NCI-H526 (cell line): ENCODE results near the gene GPR15LG.
A peak's percentile ranks its signal among the peaks of the same experiment; 100 is the strongest.

Source experiments
- DNase-seq, 2 experiments: peaks; one replicate each; lab custom pipeline; 2025; lab: John Stamatoyannopoulos, UW

Gene GPR15LG

DNA sequence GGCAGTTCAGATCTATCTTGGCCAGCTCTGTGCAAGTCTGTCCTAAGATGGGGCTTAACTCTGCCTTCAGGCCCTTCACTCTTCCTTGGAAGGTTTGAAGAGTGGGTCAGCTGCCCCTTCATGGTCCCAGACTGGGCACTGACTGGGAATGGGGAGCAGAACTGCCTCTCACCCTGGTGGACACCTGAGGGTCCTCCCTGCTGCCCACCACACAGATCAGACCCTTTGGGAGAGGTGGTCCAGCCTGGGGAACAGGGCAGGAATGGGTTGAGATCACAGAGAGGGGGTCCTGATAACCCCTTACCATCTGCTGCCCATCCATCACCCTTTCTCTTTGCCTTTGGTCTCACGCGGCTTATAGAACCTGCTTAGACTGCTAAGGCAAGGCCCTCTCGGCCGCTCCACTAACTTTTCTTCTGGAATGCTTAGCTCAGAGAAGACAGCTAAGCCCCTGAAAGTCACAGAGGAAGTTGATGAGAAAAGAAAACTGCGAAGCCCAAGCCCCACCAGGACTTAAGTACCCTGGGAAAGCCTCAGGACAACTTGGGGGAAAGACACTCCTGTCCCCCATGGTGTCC is 20.3 kb downstream of the GPR15LG start:
- DNase-seq: no peak

GRCh38 chr10:84194424-84195043 is 20.9 kb downstream of the GPR15LG start, which contains the start of gene CDHR1:
TSS of gene CDHR1 (plus strand) at chr10:84194537. CDS start at chr10:84194761, 224 bp downstream.
- peak in 1 of 2 experiments; percentile 30 for DNase-seq

DNA sequence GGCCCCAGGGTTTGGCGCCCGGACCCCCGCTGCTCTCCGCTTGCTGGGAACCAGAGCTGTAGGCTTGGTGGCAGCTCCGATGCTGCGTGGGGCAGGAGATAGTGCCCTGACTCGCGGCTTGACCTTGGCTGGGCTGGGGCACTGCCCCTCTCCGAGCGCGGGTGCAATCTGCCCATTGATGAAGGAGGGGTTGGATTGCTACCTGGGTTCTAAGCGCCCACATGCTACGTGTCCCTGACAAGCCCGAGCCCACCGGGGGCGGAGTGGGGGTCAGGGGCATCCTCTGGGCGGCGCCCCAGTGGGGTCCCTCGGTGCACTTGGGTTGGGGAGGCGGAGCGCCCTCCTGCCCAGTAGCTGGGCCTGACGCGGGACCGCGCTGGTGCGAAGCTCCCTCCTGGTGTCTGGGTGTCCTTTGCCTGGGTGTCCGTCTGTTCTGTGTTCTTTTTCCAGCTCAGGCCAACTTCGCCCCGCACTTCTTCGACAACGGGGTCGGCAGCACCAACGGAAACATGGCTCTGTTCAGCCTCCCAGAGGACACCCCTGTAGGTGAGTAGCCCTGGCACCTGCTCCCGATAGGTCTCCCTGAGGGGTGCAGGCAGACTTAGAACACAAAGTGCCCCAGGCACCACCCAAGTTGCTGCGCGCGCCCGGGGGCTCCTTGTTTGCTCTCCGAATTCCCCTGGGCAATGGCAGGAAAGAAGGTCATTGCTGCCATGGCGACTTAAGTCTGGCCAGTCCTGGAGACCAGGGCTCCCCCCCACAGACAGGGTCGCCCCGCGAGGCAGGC is 21.6 kb downstream of the GPR15LG start:
- DNase-seq: no peak

- DNase-seq: peak; percentile 38 to 42
Observed at GRCh38 chr10:84196083-84196482, 22.5 kb downstream of the GPR15LG start.

GRCh38 chr10:84196941-84197340 is 23.3 kb downstream of the GPR15LG start:
- no peak for DNase-seq

GRCh38 chr10:84197643-84198042 is 24.0 kb downstream of the GPR15LG start:
- DNase-seq: no peak

GRCh38 chr10:84198206-84198915 is 24.8 kb downstream of the GPR15LG start:
- no peak for DNase-seq

DNA sequence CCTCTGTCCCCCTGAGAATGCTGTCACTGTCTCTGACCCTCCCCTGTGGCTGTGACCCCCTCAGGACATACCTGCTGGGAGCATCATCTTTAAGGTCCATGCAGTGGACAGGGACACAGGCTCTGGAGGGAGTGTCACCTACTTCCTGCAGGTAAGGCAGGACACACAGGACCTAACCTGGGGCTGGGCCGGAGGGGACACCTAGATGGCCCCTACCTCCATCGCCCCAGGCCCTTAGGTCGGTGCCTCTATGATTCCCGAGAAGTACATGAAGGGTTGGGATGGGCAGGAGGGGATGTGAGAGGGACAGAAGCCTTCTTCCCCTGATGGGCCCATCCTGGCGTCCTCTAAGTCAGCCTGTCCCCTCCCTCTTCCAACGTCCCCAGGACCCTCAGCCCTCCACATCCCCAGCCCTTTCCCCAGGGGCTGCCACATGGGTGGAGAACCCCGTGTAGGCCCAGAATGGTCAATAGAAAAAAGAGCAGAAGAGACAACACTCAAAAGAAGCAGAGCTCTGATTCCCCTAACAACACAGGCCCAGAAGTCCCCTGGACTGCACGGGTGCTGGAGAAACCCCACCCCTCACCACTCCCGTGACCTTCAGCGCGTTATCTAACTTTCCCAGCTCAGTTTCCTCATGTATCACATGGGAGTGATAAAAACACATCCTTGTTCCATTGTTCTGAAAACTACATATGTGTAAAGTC is 27.1 kb downstream of the GPR15LG start:
- no peak for DNase-seq

DNA sequence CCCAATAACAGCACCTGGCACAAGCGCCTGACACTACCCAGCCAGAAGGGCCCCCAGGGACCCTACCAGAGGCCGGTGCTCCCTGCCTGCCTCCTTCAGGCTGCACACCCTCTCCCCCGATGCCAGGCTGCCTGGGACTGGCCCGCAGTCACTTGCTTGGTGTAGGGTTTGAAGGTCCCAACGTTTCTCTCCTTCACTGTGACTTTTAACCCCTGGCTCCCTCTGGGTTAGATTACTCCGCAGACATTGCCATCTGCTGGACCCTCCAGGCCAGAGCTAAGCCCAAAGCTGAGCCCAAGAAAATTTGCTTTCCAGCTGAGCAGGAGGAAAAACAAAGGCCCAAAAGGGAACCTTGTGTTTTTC is 27.6 kb downstream of the GPR15LG start:
- no peak for DNase-seq

DNA sequence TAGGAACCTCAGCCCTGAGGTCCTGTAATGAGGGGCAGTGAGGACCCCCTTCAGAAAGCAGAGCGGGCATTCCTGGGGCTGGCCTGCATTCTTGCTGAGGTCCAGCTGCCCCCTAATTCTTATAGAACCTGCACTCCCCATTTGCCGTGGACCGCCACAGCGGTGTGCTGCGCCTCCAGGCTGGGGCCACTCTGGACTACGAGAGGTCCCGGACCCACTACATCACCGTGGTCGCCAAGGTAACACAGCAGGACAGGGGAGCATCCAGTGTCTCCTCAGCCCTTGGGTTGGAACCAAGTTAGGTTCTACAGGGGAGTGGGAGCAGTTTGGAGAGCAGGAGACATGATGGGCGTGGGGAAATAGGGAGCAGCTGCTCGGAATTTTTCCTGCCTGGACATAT is 28.1 kb downstream of the GPR15LG start:
- DNase-seq: no peak

DNA sequence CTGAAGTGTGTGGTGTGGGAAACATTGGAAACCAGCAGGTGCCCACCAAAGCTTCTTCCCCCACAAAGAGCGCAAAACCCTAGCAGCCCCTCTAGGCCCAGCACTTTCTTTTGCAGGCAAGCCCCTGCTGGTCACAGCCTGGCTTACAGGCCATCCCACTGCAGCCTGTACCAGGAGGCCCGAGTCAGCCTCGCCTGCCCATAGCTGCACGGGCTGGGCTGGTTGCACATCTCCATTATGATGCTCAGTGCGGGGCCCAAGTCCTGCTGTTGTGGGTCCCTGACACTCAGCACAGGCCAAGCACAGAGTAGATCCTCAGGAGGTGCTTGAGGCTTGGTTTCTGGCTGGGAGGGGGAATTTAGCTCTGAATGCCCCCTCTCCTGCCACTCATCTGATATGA is 28.7 kb downstream of the GPR15LG start:
- DNase-seq: no peak

GRCh38 chr10:84204122-84204521 is 30.5 kb downstream of the GPR15LG start:
- DNase-seq: peak in 1 of 2 experiments; percentile 6

- DNase-seq: no peak
Observed at GRCh38 chr10:84204610-84205009, 31.0 kb downstream of the GPR15LG start.

DNA sequence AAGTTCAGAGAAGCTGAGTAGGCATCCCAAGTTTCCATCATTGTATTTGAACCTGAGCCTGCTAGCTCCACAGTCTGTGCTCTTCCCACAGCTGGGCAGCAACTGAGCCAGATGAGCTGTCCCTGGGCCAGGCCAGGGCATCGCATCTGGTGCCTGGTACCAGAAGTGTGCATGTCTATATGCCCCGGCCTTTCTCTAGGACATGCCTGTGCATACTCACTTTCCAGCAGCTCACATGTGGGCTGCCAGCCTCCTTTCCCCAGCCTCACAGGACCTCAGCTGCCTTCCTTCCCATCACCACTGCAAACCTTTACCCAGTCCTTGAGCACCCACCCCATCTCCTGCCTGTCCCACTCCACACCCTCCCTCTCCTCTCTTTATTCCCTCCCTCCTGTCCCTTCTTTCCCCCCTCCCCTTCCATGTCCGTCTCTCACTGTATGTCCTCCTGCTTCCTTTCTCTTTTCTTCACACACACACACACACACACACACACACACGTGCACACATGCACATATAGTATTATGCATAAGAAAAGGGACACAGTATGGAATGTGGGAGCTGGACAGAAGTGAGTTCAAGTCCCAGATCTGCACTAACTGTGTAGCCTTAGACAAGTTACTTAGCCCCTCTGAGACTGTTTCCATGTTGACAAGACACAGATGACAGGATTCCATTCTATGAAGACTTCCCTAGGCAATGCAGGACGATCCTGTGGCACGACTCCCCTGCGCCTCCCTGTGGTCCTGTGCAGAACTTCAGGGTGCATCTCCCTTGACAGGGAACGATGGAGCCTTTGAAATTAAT is 31.6 kb downstream of the GPR15LG start:
- peak; percentile 12 to 57 for DNase-seq

DNA sequence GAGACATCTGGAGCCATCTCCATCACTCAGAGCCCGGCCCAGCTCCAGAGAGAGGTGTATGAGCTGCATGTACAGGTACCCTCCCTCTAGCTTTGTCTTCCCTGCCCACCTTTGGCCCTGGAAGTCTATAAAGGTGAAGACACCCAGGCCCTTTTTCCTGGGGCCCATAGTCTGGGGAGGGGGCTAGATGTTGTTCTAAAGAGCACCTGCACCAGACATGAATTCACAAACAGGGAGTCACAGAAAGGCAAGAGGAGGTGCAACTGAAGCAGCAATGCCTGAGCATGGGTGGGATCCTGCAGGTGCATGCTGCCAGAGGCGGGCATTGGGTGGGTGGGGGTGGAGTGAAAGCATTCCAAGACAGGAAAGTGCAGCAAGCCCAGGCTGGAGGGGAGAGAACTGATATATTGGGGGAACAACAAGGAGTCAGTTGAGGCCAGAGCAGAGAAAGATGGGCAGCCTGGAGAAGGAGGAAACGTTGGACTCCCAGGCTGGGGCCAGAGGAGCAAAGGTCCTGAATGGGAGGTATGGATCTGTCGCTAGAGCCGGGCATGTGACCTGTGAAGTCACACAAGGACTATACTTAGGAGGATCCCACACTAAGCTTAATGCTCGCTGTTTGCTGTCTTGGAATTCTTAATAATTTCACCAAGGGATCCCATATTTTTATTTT is 32.4 kb downstream of the GPR15LG start:
- no peak for DNase-seq

GRCh38 chr10:84208023-84208422 is 34.4 kb downstream of the GPR15LG start:
- no peak for DNase-seq

- no peak for DNase-seq
Observed at GRCh38 chr10:84211566-84211965, 38.0 kb downstream of the GPR15LG start.

DNA sequence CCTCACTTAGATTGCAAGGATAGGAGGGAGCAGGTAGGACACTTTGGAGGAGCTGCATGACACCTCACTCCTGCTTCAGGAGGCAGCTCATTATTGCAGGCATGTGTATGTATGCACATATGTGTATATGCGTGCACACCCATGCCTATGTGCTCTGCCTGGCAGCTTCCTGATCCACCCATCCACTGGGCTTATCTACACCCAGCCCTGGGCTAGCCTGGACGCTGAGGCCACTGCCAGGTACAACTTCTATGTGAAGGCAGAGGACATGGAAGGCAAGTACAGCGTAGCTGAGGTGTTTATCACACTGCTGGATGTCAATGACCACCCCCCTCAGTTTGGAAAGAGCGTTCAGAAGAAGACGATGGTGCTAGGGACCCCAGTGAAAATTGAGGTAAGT is 38.4 kb downstream of the GPR15LG start:
- DNase-seq: no peak

DNA sequence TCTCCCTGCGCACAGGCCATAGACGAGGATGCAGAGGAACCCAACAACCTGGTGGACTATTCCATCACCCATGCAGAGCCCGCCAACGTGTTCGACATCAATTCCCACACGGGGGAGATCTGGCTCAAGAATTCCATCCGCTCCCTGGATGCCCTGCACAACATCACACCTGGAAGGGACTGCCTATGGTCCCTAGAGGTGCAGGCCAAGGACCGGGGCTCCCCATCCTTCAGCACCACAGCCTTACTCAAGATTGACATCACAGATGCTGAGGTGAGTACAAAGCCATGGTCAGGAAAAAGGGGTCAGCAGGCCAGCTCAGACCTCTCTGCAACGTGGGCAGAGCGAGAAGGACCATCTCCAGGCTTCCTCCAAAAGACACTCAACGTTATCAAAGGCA is 39.5 kb downstream of the GPR15LG start:
- DNase-seq: no peak

GRCh38 chr10:84214046-84214572 is 40.5 kb downstream of the GPR15LG start:
- DNase-seq: no peak
